Measurements from ENCODE around the gene ZBP1.

DNA sequence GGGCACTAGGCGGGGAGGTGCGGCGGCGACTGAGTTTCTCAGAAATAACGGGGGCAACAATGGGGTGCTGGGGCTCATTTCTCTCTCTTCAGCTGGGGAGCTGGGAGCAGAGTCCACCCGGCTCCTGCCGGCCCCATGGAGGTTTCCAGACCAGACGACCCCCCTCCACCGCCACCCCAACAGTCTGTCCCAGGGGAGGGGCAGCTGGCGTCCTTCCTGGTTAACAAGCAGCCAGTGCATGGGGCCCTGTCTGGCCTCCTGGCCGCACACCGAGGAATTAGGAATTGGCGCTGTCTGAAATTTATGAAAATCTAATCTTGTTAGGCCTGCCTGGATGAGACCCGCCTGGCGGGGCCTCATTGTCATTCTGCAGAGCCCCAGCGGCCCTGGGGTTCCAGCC is 47.2 kb upstream of the ZBP1 start:
- TF ChIP-seq, protein P1, sequence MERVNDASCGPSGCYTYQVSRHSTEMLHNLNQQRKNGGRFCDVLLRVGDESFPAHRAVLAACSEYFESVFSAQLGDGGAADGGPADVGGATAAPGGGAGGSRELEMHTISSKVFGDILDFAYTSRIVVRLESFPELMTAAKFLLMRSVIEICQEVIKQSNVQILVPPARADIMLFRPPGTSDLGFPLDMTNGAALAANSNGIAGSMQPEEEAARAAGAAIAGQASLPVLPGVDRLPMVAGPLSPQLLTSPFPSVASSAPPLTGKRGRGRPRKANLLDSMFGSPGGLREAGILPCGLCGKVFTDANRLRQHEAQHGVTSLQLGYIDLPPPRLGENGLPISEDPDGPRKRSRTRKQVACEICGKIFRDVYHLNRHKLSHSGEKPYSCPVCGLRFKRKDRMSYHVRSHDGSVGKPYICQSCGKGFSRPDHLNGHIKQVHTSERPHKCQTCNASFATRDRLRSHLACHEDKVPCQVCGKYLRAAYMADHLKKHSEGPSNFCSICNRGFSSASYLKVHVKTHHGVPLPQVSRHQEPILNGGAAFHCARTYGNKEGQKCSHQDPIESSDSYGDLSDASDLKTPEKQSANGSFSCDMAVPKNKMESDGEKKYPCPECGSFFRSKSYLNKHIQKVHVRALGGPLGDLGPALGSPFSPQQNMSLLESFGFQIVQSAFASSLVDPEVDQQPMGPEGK (CRISPR knock-in tag; IDR thresholded peaks at IDR 0.05; ENCODE audit: borderline replicate concordance): no peak
- TF ChIP-seq ZNF565 (CRISPR knock-in tag; conservative IDR thresholded peaks at IDR 0.05; ENCODE audit: low read depth): no peak
- no peak for TF ChIP-seq ZFP30 (CRISPR knock-in tag; IDR thresholded peaks at IDR 0.05)
- TF ChIP-seq ARNTL (CRISPR knock-in tag; IDR thresholded peaks at IDR 0.05; ENCODE audit: borderline replicate concordance, low read depth): no peak
- TF ChIP-seq, protein P2, sequence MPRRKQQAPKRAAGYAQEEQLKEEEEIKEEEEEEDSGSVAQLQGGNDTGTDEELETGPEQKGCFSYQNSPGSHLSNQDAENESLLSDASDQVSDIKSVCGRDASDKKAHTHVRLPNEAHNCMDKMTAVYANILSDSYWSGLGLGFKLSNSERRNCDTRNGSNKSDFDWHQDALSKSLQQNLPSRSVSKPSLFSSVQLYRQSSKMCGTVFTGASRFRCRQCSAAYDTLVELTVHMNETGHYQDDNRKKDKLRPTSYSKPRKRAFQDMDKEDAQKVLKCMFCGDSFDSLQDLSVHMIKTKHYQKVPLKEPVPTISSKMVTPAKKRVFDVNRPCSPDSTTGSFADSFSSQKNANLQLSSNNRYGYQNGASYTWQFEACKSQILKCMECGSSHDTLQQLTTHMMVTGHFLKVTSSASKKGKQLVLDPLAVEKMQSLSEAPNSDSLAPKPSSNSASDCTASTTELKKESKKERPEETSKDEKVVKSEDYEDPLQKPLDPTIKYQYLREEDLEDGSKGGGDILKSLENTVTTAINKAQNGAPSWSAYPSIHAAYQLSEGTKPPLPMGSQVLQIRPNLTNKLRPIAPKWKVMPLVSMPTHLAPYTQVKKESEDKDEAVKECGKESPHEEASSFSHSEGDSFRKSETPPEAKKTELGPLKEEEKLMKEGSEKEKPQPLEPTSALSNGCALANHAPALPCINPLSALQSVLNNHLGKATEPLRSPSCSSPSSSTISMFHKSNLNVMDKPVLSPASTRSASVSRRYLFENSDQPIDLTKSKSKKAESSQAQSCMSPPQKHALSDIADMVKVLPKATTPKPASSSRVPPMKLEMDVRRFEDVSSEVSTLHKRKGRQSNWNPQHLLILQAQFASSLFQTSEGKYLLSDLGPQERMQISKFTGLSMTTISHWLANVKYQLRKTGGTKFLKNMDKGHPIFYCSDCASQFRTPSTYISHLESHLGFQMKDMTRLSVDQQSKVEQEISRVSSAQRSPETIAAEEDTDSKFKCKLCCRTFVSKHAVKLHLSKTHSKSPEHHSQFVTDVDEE (CRISPR knock-in tag; IDR thresholded peaks at IDR 0.05): no peak
- no peak for TF ChIP-seq OSR1 (CRISPR knock-in tag; IDR thresholded peaks at IDR 0.05)
- no peak for TF ChIP-seq BACH2 (CRISPR knock-in tag; IDR thresholded peaks at IDR 0.05; ENCODE audit: borderline replicate concordance)
- no peak for TF ChIP-seq ZFP3 (CRISPR knock-in tag; IDR thresholded peaks at IDR 0.05)
- no peak for TF ChIP-seq GLIS3 (CRISPR knock-in tag; IDR thresholded peaks at IDR 0.05)

All from SK-N-SH treated with all-trans-retinoic acid at 6 μM for 48 hours (cell line).